Kidney (tissue), 14 donors: Measurements from ENCODE around the gene MAVS. TPM values are rescaled to one million over a fixed set of nuclear protein-coding genes. Genes with fewer than 3 reads are reported as not detected.

Source experiments
- DNase-seq, 5 donors: peaks; one replicate each; pipeline ENCODE4 v3.0.0-alpha.2; 2013 to 2020
- FAIRE-seq: peaks from 2 replicates; lab custom pipeline; 2012; peaks lifted over from hg19 to GRCh38; lab: Jason Lieb, UNC
- H3K27ac ChIP-seq, 2 donors: one replicate each; pipeline ENCODE4 v1.7.0; 2013; ENCODE audit warnings: low read depth in 2 of 2, low read length in 2 of 2, inconsistent platforms in 1 of 2
- H3K27me3 ChIP-seq: one replicate; pipeline ENCODE4 v1.7.1; 2013; ENCODE audit warnings: low read length, inconsistent platforms; ENCODE audit not compliant: control insufficient read depth, insufficient read depth
- H3K36me3 ChIP-seq, 3 donors: one replicate each; pipeline versions ENCODE4 v1.7.0 to v1.7.1; 2013; ENCODE audit warnings: low read length in 3 of 3, control low read depth in 1 of 3, inconsistent platforms in 1 of 3; ENCODE audit not compliant: insufficient read depth in 3 of 3, control insufficient read depth in 2 of 3
- H3K4me1 ChIP-seq, 3 donors: one replicate each; pipeline versions ENCODE4 v1.7.0 to v1.7.1; 2013; ENCODE audit warnings: low read length in 3 of 3, inconsistent platforms in 1 of 3, low read depth in 1 of 3; ENCODE audit not compliant: control insufficient read depth in 2 of 3, insufficient read depth in 2 of 3
- H3K4me3 ChIP-seq, 3 donors: one replicate each; pipeline versions ENCODE4 v1.7.0 to v1.8.1; 2013; ENCODE audit warnings: low read length in 3 of 3, control low read depth in 1 of 3, inconsistent platforms in 1 of 3
- H3K9ac ChIP-seq, 3 donors: one replicate each; pipeline versions ENCODE4 v1.7.0 to v1.7.1; 2013; ENCODE audit warnings: low read length in 3 of 3, control low read depth in 1 of 3, inconsistent platforms in 1 of 3
- H3K9me3 ChIP-seq, 3 donors: one replicate each; pipeline versions ENCODE4 v1.7.0 to v1.7.1; 2013; ENCODE audit warnings: low read length in 3 of 3, control low read depth in 1 of 3, inconsistent platforms in 1 of 3; ENCODE audit not compliant: control insufficient read depth in 2 of 3, insufficient read depth in 1 of 3
- intact Hi-C: fragments of 100-400 bp; cut with DNase I; formaldehyde crosslinking; loops from one replicate; pipeline ENCODE4 v1.11.1; 2022
- polyA plus RNA-seq: library from polyadenylated mRNA; stranded (reverse); fragments of 350-450 nt; fragmentation: Illumina TruSeq; extraction: RNeasy Lipid Tissue Mini Kit (QIAGEN cat#74804); gene quantifications from one replicate; pipeline ENCODE4 v1.2.3, GENCODE V29; 2014; ENCODE audit warnings: low read depth, low replicate concordance; ENCODE audit not compliant: insufficient read depth
- total RNA-seq: library from RNA; stranded (reverse); fragmentation: NEBNext Ultra II Directional; extraction: Animal tissue kit (Norgen Biotek cat#: 25700); gene quantifications from one replicate; pipeline ENCODE4 v1.2.1, GENCODE V29; 2021
- TF ChIP-seq, protein P1 (sequence below): IDR thresholded peaks from 3 replicates; pipeline ENCODE4 v1.5.1; 2012; ENCODE audit warnings: mild to moderate bottlenecking, moderate library complexity, borderline replicate concordance; ENCODE audit not compliant: insufficient read depth; ENCODE audit errors: extremely low read depth
- donor health status: control.
- donor health status: control.
- donor health status: control.
- donor health status: control.
- donor health status: control.
- donor health status: DM: yes; HTN: yes; CAD: no.
- donor health status: Normal renal cell carcinoma (clear cell type).

Gene MAVS
- total and polyA plus RNA-seq, 2 donors from 2014 or later, result 10.0 to 46.8 TPM

DNA sequence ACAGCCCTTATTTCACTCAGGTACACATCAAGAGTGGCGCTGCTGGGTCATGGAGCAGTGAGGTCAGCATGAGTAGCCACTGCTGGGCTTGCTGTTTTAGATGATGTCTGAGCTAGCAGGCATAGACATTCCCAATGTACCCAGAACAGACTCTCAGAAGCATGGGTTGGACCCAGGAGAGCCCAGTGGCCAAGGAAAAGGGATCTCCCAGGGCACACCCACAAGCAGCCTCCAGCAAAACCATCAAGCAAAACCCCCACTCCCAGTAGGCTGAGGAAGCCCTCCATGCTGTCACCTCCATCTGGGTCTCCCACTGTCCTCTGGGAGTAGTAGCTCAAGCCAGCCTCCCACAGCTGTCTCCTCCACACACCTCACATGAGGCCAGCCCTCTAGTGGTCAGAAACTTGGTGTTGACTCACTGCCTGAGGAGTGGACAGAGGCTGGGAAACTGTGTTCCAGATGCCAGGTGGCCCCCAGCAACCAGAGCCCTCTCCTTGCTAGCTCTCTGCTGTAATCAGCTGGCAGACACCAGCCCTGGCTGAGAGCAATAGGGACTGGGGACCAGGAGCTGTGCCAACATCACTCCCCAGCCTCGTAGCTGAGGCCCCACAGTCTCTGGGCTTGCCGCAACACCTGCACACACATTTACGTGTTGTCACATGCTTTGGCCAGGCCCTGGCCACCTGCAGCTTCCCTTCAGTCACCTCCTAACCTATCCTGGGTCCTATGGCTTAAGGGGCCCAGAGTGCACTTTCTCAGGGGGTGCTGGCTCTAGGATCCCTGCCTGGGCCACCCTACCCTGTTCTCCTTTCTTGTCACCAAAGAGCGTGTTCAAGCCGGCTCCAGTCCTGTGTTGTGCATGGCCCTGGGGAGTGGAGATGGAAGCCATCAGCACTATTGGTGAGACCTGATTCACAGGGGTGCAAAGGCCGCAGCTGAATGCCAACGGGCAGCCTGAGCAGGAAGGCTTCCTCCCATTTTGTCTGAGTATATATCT is 28.2 kb upstream of the MAVS start:
- H3K9me3 ChIP-seq, result no peaks in the 10 kb centered on the region
- intact Hi-C loops, result no loop called here
- H3K4me1 ChIP-seq, result peaks cover 0 to 14% (median 8%) of the 10 kb centered on the region in 3 donors
- no peak overlapping the region for H3K4me3 ChIP-seq
- peaks cover 0 to 13% (median 7%) of the 10 kb centered on the region in 3 donors for H3K36me3 ChIP-seq
- peak; percentile 50 to 85 (median 74) for DNase-seq
- TF ChIP-seq, protein P1, sequence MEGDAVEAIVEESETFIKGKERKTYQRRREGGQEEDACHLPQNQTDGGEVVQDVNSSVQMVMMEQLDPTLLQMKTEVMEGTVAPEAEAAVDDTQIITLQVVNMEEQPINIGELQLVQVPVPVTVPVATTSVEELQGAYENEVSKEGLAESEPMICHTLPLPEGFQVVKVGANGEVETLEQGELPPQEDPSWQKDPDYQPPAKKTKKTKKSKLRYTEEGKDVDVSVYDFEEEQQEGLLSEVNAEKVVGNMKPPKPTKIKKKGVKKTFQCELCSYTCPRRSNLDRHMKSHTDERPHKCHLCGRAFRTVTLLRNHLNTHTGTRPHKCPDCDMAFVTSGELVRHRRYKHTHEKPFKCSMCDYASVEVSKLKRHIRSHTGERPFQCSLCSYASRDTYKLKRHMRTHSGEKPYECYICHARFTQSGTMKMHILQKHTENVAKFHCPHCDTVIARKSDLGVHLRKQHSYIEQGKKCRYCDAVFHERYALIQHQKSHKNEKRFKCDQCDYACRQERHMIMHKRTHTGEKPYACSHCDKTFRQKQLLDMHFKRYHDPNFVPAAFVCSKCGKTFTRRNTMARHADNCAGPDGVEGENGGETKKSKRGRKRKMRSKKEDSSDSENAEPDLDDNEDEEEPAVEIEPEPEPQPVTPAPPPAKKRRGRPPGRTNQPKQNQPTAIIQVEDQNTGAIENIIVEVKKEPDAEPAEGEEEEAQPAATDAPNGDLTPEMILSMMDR, result peak; percentile 54
- no peak for FAIRE-seq
- H3K27ac ChIP-seq, result no peak overlapping the region
- no peaks in the 10 kb centered on the region for H3K27me3 ChIP-seq
- peak overlapping the region in 1 of 3 donors; percentile 36 for H3K9ac ChIP-seq

DNA sequence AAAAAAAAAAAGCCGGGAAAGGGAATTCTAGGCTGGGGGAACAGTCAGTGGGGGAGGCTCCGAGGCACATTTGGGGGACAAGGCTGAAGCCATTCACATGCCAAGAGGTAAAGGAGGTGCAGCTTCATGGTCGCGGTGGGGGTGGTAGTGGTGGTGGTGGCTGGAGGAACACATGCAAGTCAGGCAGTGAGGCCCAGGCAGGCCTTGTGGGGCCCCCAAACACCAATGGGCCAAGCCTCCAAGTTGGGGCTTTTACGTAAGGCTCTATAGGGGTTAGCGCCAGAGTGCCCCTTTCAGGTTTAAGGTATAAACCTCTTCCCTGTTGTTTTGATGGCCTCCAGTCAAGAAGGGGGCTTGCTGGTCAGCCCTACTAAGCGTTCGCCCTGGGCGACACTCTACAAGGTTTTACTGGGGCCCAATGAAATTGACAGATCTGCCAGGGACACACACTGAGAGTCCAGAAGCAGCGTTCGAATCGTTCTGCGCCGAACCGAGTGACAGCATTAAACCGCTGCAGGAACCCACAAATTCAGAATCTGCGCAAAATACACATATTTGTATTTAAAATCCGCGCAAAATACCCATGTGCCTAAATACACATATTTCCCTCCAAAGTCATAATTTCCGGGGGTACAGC is 27.1 kb upstream of the MAVS start:
- peak overlapping the region; percentile 23 to 84 (median 81) for H3K4me3 ChIP-seq
- DNase-seq, result peak in 2 of 5 donors; percentile 71 to 77

DNA sequence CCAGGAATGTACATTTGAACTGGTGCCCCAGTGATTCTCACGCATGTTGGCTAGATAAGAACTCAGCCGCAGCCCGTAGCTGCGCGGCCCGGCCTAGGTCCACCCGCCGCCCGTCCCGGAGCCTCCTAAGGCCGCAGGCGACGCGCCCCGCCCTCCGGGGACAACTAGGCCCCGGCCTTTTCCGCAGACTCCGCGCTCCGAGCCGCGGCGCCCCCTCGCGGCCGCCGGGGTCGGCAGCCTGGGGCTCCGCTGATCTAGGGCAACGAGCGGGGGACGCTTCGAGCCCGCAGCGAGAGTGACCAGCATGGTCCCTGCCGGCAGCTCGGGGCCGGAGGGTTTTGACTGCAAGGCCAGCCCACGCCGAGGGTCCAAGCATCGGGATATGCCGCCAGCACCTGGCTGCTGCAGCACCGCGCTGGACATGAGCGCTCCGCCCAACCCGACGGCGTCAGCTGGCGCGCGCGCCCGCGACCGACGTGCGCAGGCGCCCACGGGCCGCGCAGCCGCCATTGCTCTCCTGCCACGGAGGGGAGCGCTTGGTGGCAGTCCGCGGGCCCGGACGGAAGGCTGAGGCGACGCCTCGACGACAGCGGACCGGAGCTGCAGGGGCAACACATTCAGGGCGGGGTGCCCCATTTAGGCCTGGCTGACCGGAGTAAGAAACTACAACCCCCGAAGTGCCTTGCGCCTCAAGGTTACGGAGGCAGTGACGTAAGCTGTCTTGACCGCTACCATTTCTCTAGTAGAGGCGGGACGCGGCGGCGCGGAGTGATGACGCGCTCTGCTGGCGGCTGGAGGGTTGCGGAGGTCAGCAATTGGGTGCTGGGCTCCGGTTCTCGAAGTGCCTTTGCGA is 26.4 kb upstream of the MAVS start, which contains the start of gene AP5S1:
TSS of gene AP5S1 (plus strand) at position 500 of the 853 bp plus-strand sequence. CDS start 1,571 bp downstream, outside the sequence.
- peak within 1 kb of the TSS; percentile 99 to 100 for H3K27ac ChIP-seq
- H3K9me3 ChIP-seq, result no peaks in the 10 kb centered on the region
- intact Hi-C loops, result no loop called here
- TF ChIP-seq, protein P1, result peak; percentile 89
- H3K27me3 ChIP-seq, result no peaks in the 10 kb centered on the region
- FAIRE-seq (no peak), DNase-seq (peak; percentile 97 to 98 (median 98))
- peaks cover 0 to 20% (median 15%) of the 10 kb centered on the region in 3 donors for H3K36me3 ChIP-seq
- H3K4me3 ChIP-seq, result peak within 1 kb of the TSS; percentile 81 to 88 (median 84)
- H3K4me1 ChIP-seq, result peaks cover 0 to 14% (median 8%) of the 10 kb centered on the region in 3 donors
- peak within 1 kb of the TSS; percentile 63 to 86 (median 86) for H3K9ac ChIP-seq

More for the DNA sequence above, 27.1 kb upstream of the MAVS start:
- Histone ChIP-seq H3K9ac (peak overlapping the region in 2 of 3 donors; percentile 41 to 86), H3K9me3 (no peaks in the 10 kb centered on the region), H3K27ac (peak overlapping the region; percentile 99 to 100), H3K36me3 (peaks cover 0 to 15% (median 15%) of the 10 kb centered on the region in 3 donors), H3K27me3 (no peaks in the 10 kb centered on the region), H3K4me1 (peaks cover 0 to 14% (median 8%) of the 10 kb centered on the region in 3 donors)
- intact Hi-C loops, result no loop called here
- TF ChIP-seq, protein P1, result no peak
- FAIRE-seq, result no peak
